Measurements from ENCODE around the gene NLGN2.

Gene NLGN2

DNA sequence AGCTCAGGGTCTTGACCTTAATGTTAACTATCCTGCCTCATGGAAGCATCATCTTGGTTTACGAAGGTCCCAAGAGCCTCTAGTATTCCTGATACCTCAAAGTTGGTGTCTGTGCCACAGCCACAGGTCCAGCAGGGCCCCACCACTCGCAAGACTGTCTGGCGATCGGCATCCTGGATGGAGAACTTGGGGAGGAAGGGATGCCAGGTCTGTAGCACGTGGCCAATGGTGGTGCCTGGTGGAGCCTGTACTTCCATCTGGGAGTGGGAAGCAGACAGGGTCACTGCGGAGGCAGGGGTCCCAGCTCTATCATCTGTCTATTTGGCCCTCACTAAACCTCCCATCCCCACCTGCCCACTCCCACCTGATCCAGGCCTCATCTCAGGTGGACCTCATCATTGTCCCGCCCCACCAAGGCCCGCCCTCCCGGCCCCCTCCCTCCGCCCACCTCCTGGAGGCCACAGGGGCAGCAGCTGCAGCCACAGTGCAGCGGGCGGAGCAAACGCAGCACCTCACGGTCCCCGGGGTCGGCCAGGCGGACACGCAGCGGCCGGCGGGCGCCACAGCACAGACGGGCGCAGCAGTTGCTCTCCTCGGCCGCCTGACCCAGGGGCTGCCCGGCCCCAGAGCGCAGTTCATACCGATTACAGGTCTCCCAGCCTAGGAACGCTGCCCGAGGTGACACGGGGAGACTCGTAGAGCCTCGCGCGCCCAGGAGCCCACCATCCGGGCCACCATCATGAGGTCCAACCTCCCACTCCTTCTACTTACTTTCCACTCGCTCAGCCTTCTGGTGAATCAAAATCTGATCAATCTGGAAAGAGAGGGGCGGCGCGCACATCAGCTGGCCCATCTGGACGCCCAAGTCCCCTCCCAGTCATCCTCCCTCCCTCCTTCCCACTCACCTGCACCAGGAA, 14.7 kb upstream of the NLGN2 start:
- DNase-seq: no peak

GRCh38 chr17:7393613-7394451, 13.8 kb upstream of the NLGN2 start:
- peak; percentile 74 for DNase-seq

- peak; percentile 75 for DNase-seq
These were observed 13.0 kb upstream of the NLGN2 start, which contains the start of gene PLSCR3 for GRCh38 chr17:7394452-7395191. Gene PLSCR3, minus strand, starts transcription at chr17:7394525. Its CDS starts 415 bp downstream, at chr17:7394110.

DNA sequence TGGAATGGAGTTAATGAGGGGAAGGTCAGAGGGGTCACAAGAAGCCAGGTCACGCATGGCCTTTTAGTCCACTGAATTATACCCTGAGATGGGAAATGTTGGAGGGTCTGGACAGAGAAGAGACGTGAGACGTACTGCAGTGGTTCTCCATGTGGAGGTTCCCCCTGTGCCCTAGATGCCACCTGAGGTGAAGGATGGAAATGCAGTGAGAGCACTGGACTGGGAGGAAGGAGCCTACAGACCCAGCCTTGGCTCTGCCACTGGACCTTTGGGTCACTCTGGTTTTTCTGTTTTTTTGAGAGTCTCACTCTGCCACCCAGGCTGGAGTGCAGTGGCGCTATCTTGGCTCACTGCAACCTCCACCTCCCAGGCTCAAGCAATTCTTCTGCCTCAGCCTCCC, 11.5 kb upstream of the NLGN2 start:
- no peak for DNase-seq

DNA sequence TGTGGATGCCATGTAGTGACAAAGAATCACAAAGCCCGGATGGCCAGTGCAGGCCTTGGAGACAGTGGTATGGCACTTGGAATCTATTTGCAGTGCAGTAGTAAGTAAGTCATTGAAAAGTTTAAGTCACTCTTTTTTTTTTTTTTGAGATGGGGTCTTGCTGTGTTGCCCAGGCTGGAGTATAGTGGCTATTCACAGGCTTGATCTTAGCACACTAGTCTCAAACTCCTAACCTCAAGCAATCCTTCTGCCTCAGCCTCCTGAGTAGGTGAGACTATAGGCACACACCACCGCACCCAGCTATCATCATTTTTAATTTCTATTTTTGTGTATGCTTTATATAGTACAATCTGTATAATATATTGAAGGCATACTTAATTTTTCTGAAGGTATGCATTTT, 9.0 kb upstream of the NLGN2 start:
- DNase-seq: no peak

GRCh38 chr17:7403043-7403726, 4.5 kb upstream of the NLGN2 start:
- peak; percentile 35 for DNase-seq

DNA sequence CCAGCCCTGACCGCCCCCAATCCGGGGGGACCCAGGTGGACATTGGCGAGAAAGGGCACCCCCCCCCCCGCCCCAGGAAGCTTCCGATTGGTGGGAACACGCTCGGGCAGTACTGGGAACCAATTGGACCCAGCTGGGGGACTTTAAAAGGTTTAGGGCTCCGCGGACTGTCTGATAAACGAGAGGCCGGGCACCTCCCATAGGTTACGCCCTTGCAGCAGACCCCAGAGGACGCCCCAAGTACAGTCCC, 4.0 kb upstream of the NLGN2 start:
- peak; percentile 85 for DNase-seq

DNA sequence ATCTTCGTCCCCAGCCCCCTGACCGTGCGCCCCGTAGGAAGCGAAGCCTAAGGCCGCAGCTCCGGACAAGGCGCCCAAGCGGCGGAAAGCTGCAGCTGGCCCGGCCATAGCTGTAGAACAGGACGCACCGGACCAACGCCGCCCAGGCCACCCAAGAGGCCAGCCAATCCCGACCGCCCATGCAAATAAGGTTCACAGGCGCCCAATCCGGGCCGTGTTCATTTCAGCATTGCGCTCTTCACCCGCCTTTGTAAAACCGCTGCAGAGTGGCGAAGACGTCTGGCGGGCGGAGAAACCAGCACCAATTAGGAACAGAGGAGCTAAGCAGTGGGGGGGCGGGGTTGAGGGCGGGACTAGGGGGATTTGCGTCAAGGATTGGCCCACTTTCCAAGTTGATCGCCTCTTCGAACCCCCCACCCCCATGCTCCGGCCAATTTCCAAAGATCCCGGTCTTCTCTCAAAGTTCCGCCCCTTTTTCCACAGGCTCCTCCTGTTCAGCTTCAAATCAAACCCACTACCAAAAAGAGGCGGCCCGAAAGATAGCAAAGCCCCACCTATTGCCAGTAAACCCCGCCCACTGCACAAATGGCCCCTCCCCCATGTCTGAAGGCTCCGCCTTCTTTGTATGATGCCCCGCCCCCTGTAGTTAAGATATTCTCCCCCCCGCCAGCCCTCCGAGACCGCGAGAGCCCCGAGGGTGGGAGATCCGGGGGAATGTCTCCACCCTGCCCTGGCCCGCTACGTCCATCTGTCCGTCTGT, 3.5 kb upstream of the NLGN2 start, which contains the start of gene TMEM256:
Gene TMEM256 (minus strand): TSS at position 121 of the 760 bp plus-strand sequence. CDS start 13 bp downstream, at position 108.
- peak; percentile 100 for DNase-seq

DNA sequence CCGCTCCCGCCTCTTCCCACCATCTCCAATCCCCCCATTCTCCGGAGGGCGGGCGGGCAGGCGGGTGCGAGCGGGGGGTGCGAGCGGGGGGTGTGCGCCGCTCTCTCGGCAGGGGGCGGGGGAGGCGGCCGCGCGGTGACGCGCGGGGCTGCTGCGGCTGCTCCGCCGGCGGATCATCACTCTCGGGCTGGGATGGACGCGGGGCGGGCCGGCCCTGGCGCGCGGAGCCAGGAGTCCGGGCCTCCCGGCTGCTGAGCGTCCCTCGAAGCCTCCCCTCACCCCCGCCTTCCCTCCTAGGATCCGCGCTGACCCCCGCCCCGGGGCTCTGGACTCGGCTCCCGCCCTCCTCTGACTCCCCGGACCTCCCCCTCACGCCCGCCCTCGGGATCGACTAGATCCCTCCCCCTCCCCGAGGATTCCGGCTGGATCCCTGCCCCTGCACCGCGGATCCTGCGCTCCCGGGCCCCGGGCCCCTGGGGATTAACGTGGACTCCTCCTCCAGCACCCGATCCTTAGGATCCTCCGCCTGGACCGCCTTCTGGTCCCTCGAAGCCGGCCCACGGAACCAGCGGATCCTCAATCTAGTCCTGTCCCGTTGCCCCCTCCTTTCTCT, 2.8 kb upstream of the NLGN2 start:
- no peak for DNase-seq

DNA sequence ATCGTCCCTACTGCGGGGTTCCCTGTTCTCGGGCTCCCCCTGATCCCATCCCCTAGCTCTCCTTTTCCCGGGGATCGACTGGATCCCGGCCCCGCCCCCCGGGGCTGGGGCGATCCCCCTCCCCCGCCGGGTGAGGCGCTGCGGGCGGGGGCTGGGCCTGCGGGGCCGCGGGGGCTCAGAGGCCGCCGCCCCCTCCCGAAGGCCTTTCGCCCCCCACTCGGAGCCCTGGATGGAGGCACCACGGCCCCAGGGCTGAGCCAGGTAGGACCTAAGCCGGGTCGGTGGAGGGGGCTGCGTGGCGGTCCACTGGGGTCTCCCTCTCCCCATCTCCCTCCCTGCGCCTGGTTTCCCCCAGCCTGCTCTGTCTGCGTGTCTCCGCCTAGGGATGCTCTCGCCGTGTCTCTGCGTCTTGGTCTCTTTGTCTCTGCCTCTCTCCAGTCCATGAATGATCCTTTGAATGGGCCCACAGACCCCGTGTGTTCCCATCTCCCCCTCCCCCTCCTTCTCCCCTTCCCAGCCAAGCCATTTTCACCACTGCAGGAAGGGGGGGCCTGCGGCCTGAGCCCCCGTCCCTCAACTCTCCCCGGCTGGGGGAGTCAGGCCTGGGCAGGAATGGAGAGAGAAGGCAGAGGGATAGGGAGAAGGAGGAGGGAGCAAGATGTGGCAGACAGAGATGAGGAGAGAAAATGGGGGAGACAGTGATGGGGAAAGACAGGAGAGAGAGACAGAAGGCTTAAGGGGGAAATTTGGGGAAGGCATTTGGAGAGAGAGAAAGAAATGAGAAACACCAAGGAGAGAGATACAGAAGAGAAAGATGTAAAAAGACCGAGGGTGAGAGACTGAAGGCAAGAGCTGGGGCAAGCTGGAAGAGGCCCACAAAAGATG, 2.1 kb upstream of the NLGN2 start:
- DNase-seq: no peak

DNA sequence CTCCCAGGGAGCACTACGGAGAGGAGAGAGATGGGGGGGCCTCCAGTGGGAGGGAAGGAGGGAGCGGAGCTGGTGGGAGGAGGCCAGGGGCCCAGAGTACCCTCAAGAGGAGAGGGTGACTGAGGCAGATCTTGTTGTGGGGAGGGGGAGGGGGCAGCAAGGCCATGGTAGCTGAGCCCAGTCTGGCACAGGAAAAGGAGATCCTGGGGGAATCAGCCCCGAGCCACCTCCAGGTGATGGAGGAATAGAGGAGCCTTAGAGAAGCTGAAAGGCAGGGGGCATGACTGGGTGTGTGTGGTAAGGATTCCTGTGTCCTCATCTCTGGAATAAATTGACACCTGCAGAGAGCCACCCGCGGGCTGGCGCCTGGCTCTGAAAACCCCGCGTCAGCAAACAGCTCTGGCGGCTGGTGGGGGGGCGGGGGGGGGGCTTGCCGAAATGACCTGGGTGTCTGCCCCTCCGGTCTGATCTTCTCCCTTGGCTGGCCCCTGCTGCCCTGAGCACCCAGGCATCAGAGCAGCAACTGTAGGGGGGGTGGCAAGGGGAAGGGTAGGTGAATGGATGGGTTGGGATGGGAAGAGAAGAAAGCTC, 1.3 kb upstream of the NLGN2 start:
- no peak for DNase-seq

DNA sequence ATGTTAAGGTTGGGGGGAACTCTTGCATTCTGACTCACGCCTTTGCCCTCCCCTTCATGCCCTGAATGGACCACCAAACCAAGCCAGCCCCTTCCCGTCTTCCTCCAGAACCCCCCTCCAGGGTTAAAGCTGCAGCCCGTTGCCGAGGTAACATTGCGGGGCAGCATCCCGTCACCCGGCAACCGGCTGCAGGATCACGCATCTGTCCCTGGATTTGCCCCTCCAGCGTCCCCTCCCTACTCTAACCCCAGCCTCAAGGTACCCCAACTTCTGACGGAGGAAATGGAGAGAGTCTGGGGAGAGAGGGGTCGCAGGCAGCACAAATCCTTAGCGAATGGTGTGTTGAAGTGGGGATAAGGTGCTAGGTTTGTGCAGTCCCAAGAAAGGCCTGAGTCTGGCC, 563 bp upstream of the NLGN2 start:
- DNase-seq: no peak

GRCh38 chr17:7408252-7408727, 645 bp downstream of the NLGN2 start:
- DNase-seq: no peak

DNA sequence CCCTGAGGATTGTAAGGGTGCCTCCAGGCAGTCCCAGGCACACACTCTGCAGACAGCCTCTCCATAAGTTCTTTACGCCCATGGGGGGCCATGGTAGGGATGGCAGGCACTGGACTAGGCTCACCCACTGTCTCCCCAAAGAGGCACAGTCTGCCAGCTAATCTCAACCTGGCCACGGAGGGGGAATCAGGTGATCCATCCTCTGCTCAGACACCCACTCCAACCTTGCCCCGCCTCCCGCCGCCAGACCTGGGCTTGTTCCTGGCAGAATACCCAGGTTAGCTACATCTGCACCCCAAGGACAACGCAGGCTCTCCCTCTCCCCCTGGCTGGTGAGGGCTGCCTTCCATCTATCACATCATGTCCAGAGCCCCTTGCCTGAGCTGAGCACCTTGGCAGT, 1.2 kb downstream of the NLGN2 start:
- DNase-seq: no peak

- no peak for DNase-seq
These were observed 2.1 kb downstream of the NLGN2 start for GRCh38 chr17:7409716-7410115.

- no peak for DNase-seq
These were observed 3.2 kb downstream of the NLGN2 start for GRCh38 chr17:7410634-7411426.

DNA sequence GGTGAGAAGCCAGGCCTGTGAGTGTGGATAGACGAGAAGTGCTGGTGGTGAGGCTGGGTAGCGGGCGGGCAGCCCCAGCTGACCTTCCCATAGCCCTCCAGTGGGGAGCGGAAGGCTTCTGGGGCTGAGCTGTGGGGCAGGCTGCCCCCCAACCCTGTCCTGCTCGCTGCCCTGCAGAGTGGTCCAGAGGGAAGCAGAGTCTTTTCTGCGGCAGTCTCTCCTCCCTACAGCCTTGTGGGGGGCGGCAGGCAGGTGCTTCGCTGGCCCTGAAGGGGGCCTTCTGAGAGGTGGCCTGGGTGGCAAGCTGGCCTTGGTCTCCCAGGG, 3.7 kb downstream of the NLGN2 start:
- no peak for DNase-seq

DNA sequence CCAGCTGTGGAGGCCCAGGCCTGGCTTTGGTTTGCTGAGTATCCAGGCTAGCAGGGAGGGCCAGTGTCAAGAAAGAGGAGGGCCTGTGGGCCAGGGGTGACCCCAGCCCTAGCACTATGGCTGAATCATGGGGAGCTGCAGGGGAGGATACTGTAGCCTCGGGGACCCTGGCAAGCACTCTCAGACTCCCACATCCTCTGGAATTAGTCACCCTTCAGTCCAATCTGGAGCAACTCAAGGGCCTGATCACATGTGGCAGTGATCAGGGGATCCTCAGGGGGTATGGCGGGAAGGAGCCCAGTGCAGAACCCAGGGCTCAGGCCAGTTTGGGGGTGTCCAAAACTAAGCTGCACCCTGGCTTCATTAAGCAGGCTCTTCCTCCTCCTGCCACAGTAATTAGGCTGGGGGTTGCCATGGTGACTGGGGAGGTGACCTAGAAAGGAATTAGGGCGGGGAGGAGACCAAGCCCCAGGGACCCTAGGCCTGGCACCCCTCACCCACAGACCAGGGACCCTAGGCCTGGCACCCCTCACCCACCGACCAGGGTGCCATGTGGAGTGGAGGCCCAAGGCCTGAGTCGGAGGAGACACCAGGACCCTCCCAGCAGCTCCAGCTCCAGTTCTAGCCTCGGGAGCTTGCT, 5.8 kb downstream of the NLGN2 start:
- no peak for DNase-seq

DNA sequence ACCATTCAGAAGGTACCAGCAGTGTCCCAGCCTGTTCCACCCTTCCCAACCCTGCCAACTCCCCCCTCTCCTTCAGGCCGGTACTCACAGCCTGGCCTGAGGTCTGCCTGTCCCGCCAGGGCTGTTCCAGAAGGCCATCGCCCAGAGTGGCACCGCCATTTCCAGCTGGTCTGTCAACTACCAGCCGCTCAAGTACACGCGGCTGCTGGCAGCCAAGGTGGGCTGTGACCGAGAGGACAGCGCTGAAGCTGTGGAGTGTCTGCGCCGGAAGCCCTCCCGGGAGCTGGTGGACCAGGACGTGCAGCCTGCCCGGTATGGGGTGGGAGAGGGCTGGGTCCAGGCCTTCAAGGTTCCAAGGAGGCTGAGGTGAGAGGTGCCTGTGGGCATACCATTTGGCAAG, 7.2 kb downstream of the NLGN2 start:
- DNase-seq: no peak
